Measurements from ENCODE around the gene MAN1A1. TPM values are rescaled to one million over a fixed set of nuclear protein-coding genes. Genes with fewer than 3 reads are reported as not detected.
A peak's percentile ranks its signal among the peaks of the same experiment; 100 is the strongest.
"Not testable (repeated sequence)": the region's sequence is repeated elsewhere in the genome, so short reads cannot be mapped to it uniquely, and the experiment has no call there.

Gene MAN1A1
- total and polyA plus RNA-seq, 2 experiments from 2014 or later, result 117 to 245 TPM

DNA sequence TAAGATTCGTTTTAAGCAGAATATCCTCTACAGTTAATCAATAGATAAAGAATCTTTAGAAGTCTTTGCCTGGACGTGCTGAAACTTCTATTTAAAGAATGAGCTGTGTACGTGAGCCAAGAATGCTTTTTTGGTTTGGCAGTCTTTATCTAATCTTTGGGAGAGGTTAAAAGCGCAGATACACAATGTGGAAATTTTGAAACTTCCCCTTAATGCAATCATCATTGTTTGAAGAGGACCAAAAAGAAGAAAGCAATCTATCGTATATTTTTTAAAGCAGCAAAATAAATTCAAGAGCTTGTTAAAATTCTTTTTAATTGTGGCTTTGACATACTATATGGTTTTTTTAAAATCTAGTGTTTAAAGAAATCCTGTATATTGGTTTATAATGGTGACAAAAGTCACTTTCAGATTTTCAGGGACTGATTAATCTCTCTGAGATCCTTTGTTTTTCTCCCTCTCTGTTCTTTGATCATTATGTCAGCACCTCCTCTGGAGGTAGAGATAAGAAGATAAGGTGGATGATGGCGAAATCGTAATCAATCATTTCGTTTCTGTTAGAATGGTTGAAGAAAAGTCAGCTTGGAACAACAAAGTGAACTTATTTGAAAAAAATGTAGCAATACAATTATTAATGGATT is 179.0 kb downstream of the MAN1A1 start:
- Histone ChIP-seq H3K27me3 (no peaks in the 10 kb centered on the region), H2AFZ (no peak overlapping the region), H3K4me1 (ENCODE audit: insufficient read depth) (peaks cover 33% of the 10 kb centered on the region), H3K4me3 (no peak overlapping the region), H3K4me2 (peak overlapping the region; percentile 52), H4K20me1 (ENCODE audit: insufficient read depth, poor library complexity, severe bottlenecking) (no peaks in the 10 kb centered on the region), H3K79me2 (no peaks in the 10 kb centered on the region), H3K9me3 (ENCODE audit: low read depth) (no peaks in the 10 kb centered on the region), H3K27ac (peak overlapping the region; percentile 4), H3K36me3 (replicated peaks; ENCODE audit: insufficient read depth, low read depth) (no peaks in the 10 kb centered on the region), H3K9me2 (replicated peaks; ENCODE audit: insufficient read depth) (no peaks in the 10 kb centered on the region)
- WGBS (ENCODE audit: low lambda C conversion rate, missing lambda C conversion rate), result 17% methylated on average over 8 of the region's 8 CpGs
- DNase-seq (ENCODE audit: low spot score), result no peak
- no peak for TF ChIP-seq EZH2 (IDR thresholded peaks at IDR 0.05; ENCODE audit: borderline replicate concordance)
- no peak for TF ChIP-seq EZH2phosphoT487 (IDR thresholded peaks at IDR 0.05; ENCODE audit: low read depth, severe bottlenecking, unreplicated experiment)
- TF ChIP-seq, protein P1, sequence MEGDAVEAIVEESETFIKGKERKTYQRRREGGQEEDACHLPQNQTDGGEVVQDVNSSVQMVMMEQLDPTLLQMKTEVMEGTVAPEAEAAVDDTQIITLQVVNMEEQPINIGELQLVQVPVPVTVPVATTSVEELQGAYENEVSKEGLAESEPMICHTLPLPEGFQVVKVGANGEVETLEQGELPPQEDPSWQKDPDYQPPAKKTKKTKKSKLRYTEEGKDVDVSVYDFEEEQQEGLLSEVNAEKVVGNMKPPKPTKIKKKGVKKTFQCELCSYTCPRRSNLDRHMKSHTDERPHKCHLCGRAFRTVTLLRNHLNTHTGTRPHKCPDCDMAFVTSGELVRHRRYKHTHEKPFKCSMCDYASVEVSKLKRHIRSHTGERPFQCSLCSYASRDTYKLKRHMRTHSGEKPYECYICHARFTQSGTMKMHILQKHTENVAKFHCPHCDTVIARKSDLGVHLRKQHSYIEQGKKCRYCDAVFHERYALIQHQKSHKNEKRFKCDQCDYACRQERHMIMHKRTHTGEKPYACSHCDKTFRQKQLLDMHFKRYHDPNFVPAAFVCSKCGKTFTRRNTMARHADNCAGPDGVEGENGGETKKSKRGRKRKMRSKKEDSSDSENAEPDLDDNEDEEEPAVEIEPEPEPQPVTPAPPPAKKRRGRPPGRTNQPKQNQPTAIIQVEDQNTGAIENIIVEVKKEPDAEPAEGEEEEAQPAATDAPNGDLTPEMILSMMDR (IDR thresholded peaks at IDR 0.05; ENCODE audit: poor library complexity), result no peak

DNA sequence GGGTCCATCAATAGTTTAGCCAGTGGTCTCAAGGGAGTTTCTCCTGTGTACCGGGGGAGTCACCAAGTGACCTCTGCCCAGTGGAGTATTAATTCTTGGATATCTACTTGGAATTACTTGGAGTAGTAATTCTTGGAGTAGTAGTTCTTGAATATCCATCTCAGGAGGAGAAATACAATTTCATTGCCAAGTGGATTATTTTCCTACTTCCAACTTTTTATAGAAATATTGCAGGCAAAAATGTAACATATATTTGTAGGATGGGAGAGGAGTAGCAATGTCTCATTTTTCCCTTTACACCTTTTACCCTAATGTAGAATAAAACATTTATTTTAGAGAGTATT is 179.5 kb downstream of the MAN1A1 start:
- no peak for DNase-seq (ENCODE audit: low spot score)
- Histone ChIP-seq H3K4me3 (no peak overlapping the region), H3K9me3 (ENCODE audit: low read depth) (no peaks in the 10 kb centered on the region), H2AFZ (no peak overlapping the region), H3K36me3 (replicated peaks; ENCODE audit: insufficient read depth, low read depth) (no peaks in the 10 kb centered on the region), H3K9me2 (replicated peaks; ENCODE audit: insufficient read depth) (no peaks in the 10 kb centered on the region), H4K20me1 (ENCODE audit: insufficient read depth, poor library complexity, severe bottlenecking) (no peaks in the 10 kb centered on the region), H3K27ac (no peak overlapping the region), H3K4me2 (peak overlapping the region; percentile 52), H3K27me3 (no peaks in the 10 kb centered on the region), H3K79me2 (no peaks in the 10 kb centered on the region), H3K4me1 (ENCODE audit: insufficient read depth) (peaks cover 33% of the 10 kb centered on the region)
- TF ChIP-seq EZH2phosphoT487 (IDR thresholded peaks at IDR 0.05; ENCODE audit: low read depth, severe bottlenecking, unreplicated experiment) (no peak), EZH2 (IDR thresholded peaks at IDR 0.05; ENCODE audit: borderline replicate concordance) (no peak)
- TF ChIP-seq, protein P1 (IDR thresholded peaks at IDR 0.05; ENCODE audit: poor library complexity), result no peak
- WGBS (ENCODE audit: low lambda C conversion rate, missing lambda C conversion rate), result 87% methylated on average over 1 of the region's 1 CpG

DNA sequence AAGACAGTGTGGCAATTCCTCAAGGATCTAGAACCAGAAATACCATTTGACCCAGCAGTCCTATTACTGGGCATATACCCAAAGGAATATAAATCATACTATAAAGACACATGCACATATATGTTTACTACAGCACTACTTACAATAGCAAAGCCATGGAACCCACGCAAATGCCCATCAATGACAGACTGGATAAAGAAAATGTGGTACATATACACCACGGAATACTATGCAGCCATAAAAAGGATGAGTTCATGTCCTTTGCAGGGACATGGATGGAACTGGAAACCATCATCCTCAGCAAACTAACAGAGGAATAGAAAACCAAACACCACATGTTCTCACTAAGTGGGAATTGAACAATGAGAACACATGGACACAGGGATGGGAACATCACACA is 180.2 kb downstream of the MAN1A1 start:
- 98% methylated on average over 2 of the region's 2 CpGs for WGBS (ENCODE audit: low lambda C conversion rate, missing lambda C conversion rate)
- not testable (repeated sequence) for H3K9me3 ChIP-seq (ENCODE audit: low read depth); H3K9me2 ChIP-seq (replicated peaks; ENCODE audit: insufficient read depth); H2AFZ ChIP-seq; H3K27me3 ChIP-seq; H3K27ac ChIP-seq; H3K36me3 ChIP-seq (replicated peaks; ENCODE audit: insufficient read depth, low read depth); H4K20me1 ChIP-seq (ENCODE audit: insufficient read depth, poor library complexity, severe bottlenecking); H3K4me3 ChIP-seq; H3K79me2 ChIP-seq; H3K4me2 ChIP-seq; DNase-seq (ENCODE audit: low spot score)
- peaks cover 28% of the 10 kb centered on the region for H3K4me1 ChIP-seq (ENCODE audit: insufficient read depth)

DNA sequence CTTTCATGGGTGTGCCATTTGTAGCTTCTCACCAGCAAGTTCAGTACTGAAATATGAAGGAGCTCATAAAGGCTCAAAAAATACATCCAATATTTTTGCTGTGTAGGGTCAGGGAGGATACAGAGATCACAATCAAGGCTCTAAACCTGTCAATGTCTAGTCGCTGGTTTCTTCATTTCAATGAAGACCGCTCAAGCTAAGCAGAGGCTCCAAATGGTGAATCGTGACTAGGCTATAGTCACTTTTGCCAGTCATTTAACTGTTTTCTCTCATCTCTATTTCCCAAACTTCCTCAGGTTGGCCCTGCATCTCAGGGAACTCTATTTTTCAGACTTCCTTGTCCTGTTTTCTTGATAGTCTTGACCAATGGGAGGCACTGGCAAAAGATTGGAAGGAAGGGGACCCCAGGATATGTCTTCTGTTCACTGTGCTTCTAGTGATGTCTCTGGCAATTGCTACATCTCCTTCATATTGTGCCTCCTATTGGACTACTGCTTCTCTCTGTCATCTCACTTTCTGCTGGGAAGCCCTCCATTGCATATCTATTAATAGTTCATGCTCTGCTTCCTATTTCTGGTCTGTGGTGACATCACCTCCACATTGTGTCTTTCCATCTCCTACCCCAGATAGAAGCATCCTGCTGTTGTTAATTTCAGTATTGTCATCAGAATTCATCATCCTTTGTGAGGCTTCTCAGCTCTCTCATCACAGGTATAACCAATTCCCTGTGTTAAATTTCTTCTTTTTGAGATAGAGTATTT is 183.4 kb downstream of the MAN1A1 start:
- Histone ChIP-seq H3K27me3 (no peaks in the 10 kb centered on the region), H3K4me1 (ENCODE audit: insufficient read depth) (peaks cover 9% of the 10 kb centered on the region), H3K4me3 (no peak overlapping the region), H3K36me3 (replicated peaks; ENCODE audit: insufficient read depth, low read depth) (no peaks in the 10 kb centered on the region), H3K27ac (no peak overlapping the region), H3K79me2 (no peaks in the 10 kb centered on the region), H3K9me3 (ENCODE audit: low read depth) (no peaks in the 10 kb centered on the region), H3K9me2 (replicated peaks; ENCODE audit: insufficient read depth) (no peaks in the 10 kb centered on the region), H4K20me1 (ENCODE audit: insufficient read depth, poor library complexity, severe bottlenecking) (no peaks in the 10 kb centered on the region), H2AFZ (no peak overlapping the region), H3K4me2 (no peak overlapping the region)
- 97% methylated on average over 3 of the region's 3 CpGs for WGBS (ENCODE audit: low lambda C conversion rate, missing lambda C conversion rate)
- TF ChIP-seq, protein P1 (IDR thresholded peaks at IDR 0.05; ENCODE audit: poor library complexity), result no peak
- no peak for TF ChIP-seq EZH2phosphoT487 (IDR thresholded peaks at IDR 0.05; ENCODE audit: low read depth, severe bottlenecking, unreplicated experiment)
- no peak for TF ChIP-seq EZH2 (IDR thresholded peaks at IDR 0.05; ENCODE audit: borderline replicate concordance)
- no peak for DNase-seq (ENCODE audit: low spot score)

Measured in hepatocyte (in vitro differentiated cells).